Measurements from ENCODE around the gene TMEM97.
"Not testable (repeated sequence)": the region's sequence is repeated elsewhere in the genome, so short reads cannot be mapped to it uniquely, and the experiment has no call there.

Gene TMEM97

DNA sequence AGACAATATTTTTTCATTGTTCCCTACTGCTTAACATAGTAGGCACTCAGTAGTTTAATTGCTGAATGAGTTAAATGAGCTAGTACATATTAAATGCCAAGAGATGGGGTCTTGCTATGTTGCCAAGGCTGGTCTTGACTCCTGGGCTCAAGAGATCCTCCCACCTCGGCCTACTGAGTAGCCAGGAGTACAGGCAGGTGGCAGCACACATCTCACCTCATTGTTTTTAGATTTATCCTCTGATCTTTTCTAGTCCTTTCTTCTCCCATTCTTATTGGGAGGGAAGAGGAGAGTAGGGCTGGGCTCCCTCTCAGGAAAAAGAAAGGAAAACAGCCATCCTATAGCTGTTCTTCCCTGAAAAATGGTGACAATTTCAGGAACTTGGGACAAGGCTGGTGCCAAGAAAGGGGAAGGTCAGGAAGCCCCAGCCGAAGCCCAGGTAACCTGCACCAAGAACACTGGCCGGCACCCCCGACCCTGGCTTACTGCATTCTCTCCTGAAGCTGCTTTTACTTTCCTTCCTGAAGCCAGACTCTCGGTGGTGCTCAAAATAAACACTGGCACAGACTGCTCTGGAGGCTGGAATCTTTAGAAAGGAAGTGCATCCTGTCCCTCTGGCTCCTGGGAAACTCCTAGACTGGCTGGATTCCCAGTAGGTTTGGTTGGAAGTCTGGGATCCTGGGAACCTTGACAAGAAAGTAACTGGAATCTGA lies 19.2 kb downstream of the TMEM97 start:
- no peak for DNase-seq (ENCODE audit: low spot score)

DNA sequence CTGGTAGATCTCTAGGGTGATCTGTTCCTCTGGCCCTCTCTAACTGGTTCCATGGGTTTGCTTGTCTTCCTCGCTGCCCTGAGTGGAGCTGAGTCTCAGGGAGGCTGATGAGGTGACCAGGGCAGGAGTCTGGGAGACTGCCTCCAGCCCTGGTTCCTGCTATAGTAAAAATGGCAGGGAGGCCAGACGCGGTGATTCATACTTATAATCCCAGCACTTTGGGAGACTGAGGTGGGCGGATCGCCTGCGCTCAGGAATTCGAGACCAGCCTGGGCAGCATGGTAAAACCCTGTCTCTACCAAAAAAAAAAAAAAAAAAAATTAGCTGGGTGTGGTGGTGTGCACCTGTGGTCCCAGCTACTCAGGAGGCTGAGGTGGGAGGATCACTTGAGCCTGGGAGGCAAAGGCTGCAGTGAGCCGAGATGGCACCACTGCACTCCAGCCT lies 19.8 kb downstream of the TMEM97 start:
- DNase-seq (ENCODE audit: low spot score), result not testable (repeated sequence)

DNA sequence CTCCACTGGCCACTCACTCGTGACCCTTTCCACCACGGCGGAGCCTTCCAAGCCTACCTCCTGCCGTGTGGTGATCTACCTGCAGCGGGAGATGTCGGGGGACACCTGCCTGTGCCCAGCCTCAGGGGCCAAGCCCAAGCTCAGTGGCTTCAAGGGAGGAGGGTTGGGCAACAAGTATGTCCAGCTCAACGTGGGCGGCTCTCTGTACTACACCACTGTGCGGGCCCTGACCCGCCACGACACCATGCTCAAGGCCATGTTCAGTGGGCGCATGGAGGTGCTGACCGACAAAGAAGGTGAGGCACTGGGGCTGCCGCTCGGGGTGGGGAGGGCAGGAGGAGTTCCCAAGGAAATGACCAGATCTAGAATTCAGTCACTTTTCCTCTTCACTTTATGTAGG lies 20.4 kb downstream of the TMEM97 start:
- DNase-seq (ENCODE audit: low spot score), result no peak

DNA sequence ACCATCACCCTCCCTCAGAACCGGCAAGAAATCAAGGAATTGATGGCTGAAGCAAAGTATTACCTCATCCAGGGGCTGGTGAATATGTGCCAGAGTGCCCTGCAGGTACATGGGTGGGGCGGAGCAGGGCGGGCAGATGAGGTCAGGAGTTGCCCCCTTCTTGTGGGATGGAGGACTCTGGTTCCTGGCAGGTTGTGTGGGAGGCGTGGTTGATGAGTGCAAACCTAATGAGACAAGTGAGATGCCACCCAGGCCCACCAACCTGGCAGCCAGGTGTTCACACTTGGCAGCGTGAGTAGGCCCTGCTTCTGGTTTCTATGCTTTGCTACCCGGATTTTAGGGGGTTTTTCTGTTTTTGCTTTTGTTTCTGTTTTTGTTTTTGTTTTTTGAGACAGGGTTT lies 21.4 kb downstream of the TMEM97 start:
- no peak for DNase-seq (ENCODE audit: low spot score)

DNA sequence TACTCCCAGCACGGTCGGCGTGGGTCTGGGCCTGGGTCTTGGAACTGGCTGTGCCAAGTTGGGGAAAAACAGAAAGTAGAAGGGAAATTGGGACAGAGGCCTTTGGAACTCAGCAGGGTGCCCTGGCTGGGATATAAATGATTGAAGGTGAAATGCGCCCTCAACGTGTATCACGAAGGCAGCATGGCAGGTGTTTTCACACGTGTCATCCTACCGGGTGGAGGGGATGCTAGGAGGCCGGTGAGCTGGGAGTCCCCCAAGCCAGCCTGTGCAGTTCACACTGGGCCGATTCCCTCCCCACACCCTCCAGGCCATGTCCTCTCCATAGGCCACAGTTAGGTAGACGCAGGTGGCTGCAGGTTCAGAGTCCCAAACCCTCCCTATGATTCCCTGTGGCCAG lies 22.5 kb downstream of the TMEM97 start:
- DNase-seq (ENCODE audit: low spot score), result no peak

DNA sequence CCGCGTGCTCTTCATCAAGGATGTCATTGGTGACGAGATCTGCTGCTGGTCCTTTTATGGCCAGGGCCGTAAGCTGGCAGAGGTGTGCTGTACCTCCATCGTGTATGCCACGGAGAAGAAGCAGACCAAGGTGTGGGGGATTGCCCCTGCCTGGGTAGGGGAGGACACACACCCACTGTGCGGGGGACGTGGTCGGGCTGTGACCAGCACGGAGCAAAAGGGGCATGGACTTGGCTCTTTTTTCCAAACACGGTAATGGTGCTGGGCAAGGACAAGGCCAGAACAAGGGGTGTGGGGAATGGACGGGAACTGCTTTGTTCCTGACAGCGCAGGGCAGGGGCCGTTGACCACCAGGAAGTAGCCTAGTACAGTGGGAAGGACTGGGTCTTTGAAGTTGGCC lies 23.3 kb downstream of the TMEM97 start:
- DNase-seq (ENCODE audit: low spot score), result no peak

DNA sequence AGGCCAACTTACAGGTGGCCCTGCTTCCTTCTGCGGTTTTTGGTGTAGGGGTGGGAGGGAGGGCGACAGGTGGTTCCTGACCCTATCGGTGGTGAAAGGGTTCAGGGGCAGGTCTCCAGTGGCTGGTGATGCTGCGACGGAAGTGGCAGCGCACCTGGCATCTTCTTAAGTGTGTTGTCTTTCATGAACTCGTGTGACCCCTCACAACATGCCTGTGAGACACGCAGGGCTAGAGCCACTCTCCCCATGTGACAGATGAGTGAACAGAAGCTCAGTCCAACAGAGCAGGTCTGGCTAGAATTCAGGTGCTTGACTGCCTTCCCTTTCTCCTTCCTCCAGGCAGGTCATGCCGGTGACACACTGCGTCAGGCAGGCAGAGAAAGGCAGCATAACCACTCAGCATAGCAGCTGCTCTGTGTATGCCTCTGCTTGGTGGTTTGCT lies 24.5 kb downstream of the TMEM97 start:
- no peak for DNase-seq (ENCODE audit: low spot score)

DNA sequence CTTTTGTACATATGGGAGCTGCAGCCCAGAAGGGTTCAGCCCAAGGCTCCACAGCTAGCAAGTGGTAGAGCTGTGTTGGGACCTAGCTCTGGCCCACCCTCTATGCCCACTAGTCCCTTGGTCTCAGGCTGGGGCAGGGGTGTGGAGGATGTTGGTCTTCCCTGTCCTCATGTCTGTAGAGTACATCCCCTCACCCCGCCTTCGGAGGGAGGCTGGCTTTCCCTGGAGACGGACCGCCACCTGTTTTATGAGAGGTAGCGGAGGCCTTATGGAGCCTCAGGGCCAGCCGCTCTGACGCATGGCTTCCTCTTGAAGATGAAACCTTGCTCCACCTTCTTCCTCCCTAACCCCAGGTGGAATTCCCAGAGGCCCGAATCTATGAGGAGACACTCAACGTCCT lies 25.0 kb downstream of the TMEM97 start:
- no peak for DNase-seq (ENCODE audit: low spot score)

DNA sequence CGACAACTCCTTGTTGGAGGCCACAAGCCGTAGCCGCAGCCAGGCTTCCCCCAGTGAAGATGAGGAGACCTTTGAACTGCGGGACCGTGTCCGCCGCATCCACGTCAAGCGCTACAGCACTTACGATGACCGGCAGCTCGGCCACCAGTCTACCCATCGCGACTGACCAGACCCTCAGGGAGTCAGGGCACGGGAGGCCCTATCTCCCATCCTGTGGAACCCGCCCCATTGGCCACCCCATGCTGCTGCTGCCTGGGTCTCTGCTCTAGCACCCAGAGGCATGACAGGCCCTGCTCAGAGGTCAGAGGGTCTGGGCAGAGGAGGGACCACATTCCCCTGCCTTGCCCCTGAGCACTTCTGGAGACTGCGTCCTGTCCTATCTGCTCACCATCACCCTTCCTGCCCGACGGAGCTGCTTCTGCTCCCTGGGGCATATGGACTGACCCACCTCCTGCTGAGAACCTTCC lies 25.5 kb downstream of the TMEM97 start:
- DNase-seq (ENCODE audit: low spot score), result no peak

DNA sequence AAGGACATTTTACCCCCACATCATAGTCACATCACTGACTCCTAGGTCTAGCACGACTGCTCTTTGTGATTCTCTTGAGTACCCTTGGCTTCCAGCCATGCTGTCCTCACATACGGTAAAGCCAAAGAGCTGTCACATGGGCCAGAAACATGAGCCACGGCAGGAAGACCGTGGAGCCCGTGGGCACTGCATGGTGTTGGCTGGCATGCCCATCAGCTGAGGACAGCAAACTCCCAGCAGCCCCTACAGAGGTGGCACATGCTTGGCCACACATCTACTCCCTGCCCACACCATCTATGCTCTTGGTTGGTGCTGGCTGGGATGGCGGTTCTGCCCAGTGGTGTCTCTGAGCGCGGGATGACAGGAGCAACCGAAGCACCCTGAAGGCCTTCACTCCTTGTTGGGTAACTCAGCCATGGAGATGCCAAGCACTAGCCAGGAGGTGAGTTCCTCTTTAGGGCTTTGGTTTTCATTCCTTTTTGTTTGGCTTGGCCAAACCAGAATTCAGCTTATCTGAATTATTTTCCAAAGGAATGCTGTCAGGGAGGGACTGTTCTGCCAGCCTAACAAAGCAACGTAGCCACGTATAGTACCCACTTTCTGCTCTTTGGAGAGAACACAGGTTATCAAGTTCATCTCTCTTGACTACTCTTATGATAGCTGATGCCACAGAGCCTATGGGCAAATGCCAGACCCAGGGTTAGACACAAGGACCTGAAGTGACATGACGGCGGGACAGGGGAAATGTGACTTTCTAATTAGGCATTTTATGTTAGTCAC lies 26.6 kb downstream of the TMEM97 start:
- no peak for DNase-seq (ENCODE audit: low spot score)

DNA sequence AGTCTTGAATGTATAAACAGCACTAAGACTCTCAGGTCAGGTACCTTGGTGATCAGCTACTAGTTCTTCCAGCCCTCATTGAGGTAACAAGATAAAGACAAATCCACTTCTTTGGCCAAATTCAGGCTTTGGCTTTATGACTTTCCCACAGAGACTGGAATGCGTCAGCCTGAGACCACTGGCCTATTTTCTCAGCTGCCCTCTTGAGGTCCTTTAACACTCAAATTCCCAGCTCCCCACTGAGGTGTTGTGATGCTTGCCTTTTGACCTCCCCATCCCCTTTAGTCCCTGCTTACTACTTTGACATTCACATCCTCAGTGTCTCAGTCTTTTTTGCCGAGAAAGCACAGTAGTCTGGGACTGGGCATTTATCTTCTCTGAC lies 27.2 kb downstream of the TMEM97 start:
- no peak for DNase-seq (ENCODE audit: low spot score)

DNA sequence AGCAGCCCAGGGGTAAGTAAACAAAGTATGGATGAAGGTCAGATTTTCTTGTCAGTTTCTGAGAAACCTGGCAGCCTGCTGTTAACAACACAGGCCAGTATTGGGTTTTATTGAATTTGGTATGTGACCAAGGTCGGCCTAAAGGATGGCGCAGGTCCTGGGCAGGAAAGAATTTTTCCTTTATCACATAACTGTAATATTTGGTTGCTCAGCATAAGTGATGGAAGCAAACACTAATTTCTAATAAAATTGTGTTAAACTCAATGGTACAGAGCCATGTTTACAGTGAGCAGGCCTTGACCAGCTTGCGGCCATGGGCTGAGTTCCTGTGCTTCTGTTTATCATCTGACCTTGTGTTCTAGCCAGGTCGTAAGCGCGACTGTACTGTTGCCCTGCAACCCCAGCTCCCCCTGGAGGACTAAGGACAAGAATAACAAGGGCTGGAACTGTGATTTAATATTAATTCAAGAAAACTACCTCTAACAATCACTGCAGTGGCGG lies 27.8 kb downstream of the TMEM97 start:
- no peak for DNase-seq (ENCODE audit: low spot score)

DNA sequence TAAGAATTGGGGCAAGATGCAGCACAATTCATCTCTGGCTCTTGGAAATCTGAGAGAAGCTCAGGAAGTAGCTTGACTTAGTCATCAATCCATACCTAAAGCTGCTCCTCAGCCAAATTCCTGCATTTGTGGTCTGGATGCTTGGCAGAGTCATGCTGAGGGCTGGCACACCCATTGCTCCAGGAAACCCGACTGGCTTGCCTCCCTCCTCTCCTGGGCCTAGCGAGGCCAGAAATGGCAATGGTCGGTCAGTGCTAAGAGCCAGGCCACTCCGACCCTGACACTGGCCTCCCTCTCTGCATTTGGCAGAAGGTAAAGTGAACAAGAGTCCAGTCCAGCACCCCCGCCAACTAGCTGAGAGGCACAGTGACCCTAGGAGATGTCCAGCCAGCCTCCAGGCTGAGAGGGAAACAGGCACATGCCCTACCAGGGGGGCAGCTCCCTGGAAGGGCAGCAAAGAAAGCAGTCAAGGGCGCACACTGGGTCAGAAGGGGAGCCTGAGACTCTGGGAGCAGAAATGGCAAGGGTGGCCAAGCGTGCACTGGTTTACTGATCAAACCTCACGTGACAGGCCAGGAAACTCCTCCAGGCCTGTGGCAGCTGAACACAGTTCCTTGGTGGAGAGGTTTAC lies 28.4 kb downstream of the TMEM97 start:
- DNase-seq (ENCODE audit: low spot score), result no peak

DNA sequence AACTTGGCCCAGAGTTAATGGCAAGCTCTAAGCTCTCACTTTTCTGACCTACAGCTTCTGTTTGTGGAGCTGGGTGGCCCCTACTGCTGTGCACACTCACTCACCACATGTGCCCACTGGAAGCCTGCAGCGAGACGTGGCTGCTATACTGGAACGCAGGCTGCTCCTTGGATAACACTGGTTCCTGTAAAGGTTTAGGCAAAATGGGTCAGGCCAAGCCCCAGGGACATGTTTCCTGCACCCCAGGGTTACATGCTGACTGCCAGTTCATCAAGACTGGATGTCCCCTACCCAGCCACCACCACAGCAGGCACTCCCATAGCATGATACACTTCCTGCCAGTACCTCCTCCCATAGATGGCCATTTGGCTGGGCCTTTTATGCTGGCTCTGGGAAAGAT lies 30.0 kb downstream of the TMEM97 start:
- DNase-seq (ENCODE audit: low spot score), result no peak

DNA sequence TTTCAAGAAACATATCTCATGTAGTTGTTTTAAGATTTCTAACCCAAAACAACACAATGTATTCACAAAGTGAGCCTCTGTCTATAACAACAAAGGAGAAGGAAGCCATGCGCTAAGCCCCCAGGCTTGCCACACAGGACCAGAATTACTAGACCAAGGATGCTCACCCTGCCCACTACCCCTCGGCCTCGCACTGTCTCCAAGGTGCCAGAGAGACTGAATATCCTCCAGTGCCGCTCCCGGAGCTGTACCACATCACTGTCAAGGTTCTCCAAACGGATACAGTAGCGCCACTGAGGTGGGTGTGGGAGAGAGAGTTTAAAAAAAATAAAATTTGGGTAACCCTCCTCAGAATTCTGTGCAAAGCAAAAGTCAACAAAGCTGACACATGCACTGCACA lies 31.3 kb downstream of the TMEM97 start:
- no peak for DNase-seq (ENCODE audit: low spot score)

DNA sequence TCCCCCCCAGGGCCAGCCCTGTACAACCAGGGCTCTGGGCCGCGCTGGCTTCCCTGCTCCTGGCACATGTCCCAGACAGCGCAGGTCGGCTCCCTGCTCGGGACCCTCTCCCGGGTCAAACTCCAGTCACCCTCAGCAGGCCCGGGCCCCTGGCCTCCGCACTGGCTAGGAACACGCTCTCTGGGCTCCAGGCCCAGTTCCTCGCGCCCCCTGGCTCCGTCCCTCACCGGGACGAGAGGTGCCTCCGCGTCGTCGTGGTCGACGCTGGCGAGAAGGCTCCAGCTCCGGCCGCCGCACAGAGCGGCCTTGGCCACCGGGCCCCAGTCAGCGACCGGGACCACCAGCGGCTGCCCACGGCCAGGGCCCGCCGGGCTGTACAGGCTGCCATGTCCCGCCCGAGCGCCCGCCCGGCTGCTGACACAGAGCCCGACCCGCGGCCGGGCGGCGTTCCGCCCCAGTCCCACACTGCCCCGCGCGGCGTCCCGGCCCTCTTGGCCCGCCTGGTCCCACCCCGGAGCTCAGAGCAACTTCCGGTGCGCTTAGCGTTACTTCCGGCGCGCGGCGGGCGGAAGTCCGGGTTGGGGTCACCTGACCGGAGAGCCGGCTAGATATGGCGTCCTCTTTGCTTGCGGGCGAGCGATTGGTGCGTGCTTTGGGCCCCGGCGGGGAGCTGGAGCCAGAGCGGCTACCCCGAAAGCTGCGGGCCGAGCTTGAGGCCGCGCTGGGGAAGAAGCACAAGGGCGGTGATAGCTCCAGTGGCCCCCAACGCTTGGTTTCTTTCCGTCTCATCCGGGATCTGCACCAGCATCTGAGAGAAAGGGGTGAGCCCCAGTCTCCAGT lies 38.3 kb downstream of the TMEM97 start, which contains the start of gene POLDIP2:
Gene POLDIP2, minus strand, starts transcription at position 467 of the 840 bp plus-strand sequence. Its CDS starts 79 bp downstream, at position 388.
- DNase-seq (ENCODE audit: low spot score), result peak; percentile 97

DNA sequence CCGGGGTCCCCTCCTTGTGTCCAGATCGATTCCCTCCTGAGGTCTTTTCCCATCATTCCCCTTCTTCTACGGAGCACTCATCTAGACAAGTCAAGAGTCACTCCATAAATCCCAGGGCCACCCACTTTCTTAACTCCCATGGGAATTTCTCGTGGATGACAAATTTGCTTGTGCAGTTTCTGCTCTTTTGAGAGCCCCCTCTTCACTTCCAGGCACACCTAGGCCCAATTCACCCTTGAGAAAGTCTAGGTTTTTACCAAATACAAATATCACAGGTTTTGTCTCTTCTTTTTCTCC lies 38.8 kb downstream of the TMEM97 start:
- no peak for DNase-seq (ENCODE audit: low spot score)

DNA sequence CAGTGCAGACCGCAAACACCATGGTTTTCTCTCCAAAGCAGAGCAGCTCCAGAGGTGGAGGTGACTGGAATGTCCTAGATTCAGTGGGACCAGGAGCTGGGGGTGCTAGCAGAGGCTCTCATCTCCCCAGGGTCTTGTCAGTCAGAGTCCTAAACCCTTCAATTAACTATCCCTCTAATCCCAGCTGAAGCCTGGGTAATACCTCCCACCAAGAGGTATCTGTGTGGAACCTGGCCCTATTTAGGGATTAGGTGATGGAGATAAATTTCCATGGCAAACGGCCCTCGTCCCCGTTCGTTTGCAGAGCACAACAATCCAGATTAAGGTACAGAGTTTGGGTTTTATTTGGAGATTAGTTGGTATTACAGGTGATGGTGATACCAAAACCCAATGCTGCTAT lies 44.2 kb downstream of the TMEM97 start:
- DNase-seq (ENCODE audit: low spot score), result no peak

DNA sequence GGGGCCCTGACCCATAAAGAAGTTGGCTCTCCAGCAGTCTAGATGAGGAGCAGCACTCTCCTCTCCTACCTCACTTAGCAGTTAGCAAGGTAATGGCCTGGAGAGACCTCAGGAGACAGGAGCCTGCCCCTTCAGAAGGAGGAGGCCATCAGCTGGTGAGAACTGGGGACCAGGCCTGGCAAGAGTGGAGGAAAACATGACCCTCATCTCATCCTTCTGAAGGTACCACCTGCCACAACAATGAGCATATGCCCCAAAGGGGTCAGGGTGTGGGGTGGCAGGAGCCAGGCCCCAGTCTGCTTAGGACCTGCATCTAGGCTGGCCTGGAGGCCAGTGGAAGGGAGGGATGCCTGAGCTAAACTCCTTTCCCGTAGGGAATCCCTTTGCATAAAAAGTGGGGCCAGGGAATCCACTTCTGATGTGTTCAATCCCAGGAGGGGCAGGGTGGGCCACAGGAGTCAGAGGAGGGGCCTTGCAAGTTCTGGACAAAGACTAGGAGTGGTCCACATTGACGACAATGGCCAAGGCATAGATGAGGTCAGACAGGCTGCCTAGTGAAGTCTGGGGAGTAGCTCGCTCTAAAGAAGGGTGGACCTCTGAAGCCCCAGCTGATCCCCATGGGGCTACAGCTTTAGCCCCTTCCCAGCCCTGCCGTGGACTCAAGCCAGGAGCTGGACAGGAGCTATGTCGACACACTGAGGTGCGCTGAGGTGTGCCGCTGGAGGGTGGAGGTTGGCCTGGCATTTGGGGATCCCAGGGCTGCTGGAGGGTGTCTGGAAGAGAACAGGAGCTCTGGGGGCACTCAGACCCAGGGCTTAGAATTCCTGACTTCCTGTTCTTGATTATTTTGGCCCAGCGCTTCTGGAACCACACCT lies 45.0 kb downstream of the TMEM97 start:
- DNase-seq (ENCODE audit: low spot score), result no peak

DNA sequence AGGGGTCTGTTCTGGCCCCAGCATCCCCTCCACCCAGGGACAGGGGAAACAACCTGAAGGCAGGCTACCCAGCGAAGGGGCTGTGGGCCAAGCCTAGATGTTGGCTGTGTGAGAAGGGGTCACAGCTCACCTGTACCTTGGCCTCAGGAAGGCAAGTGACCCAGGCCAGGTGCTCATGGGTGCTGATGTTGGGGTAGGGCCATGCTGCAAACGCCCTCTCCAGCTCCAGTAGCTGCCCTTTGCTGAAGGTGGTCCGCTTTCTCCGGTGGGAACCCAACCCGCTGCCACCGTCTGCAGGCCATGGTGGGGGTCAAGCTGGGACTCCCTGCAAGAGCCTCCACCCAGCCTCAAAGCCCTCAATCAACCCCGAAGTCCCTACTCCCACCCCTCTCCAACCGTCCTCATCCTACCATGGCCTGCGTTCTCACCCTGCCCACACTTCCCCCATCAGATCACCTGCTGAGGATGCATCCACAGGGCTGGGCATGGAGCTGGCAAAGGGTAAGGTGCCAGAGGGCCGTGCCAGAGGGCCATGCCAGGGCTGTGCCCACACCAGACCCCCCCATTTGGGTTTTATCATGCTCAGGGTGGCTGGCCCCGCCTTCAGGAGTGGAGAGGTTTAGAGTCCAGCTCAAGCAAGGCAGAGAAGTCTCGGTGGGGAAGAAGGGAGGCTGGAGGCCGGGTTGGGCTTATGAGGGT lies 45.8 kb downstream of the TMEM97 start, which contains the start of gene SEBOX:
Gene SEBOX, minus strand, starts transcription at position 535 of the 699 bp plus-strand sequence. Its CDS starts 48 bp downstream, at position 487.
- DNase-seq (ENCODE audit: low spot score), result no peak

All from hematopoietic multipotent progenitor cell treated with erythropoietin and hydrocortisone succinate and interleukin-3 and kit ligand, for 15 days (in vitro differentiated cells).